GM23248 (cell line): ENCODE measurements around the gene NEIL1. TPM values are rescaled to one million over a fixed set of nuclear protein-coding genes. Genes with fewer than 3 reads are reported as not detected.

Experiments used
- DNase-seq: peaks from one replicate; pipeline ENCODE4 v3.0.0-alpha.2; 2015
- H2AFZ ChIP-seq: fragments of 200-600 bp; sonication (generic); 2 replicates; pipeline ENCODE4 v1.6.1; 2016; ENCODE audit warnings: antibody characterized with exemption
- H3F3A ChIP-seq: fragments of 200-600 bp; sonication (generic); 2 replicates; pipeline ENCODE4 v1.6.1; 2016; ENCODE audit warnings: mild to moderate bottlenecking, antibody characterized with exemption, mixed run types; ENCODE audit not compliant: insufficient read depth
- H3K27ac ChIP-seq: fragments of 200-600 bp; sonication (generic); 2 replicates; pipeline ENCODE4 v1.5.1; 2016; ENCODE audit warnings: mild to moderate bottlenecking
- H3K27me3 ChIP-seq: fragments of 200-600 bp; sonication (generic); replicated peaks from 2 replicates; pipeline ENCODE4 v1.6.1; 2016; ENCODE audit warnings: mild to moderate bottlenecking; ENCODE audit not compliant: insufficient read depth
- H3K36me3 ChIP-seq: fragments of 200-600 bp; sonication (generic); 2 replicates; pipeline ENCODE4 v1.6.1; 2016; ENCODE audit warnings: low read depth, mild to moderate bottlenecking
- H3K4me1 ChIP-seq: fragments of 200-600 bp; sonication (generic); 2 replicates; pipeline ENCODE4 v1.6.1; 2016; ENCODE audit warnings: mild to moderate bottlenecking; ENCODE audit not compliant: insufficient read depth
- H3K4me2 ChIP-seq: fragments of 200-600 bp; sonication (generic); one replicate; pipeline ENCODE4 v1.6.1; 2016; ENCODE audit warnings: mild to moderate bottlenecking; ENCODE audit not compliant: unreplicated experiment
- H3K4me3 ChIP-seq: fragments of 200-600 bp; sonication (generic); 2 replicates; pipeline ENCODE4 v1.5.1; 2016; ENCODE audit warnings: mild to moderate bottlenecking
- H3K79me2 ChIP-seq: fragments of 200-600 bp; sonication (generic); 2 replicates; pipeline ENCODE4 v1.6.1; 2016; ENCODE audit warnings: mild to moderate bottlenecking; ENCODE audit not compliant: insufficient read depth
- H3K9ac ChIP-seq: fragments of 200-600 bp; sonication (generic); 2 replicates; pipeline ENCODE4 v1.6.1; 2016; ENCODE audit warnings: mild to moderate bottlenecking
- H3K9me2 ChIP-seq: fragments of 200-600 bp; sonication (generic); 2 replicates; pipeline ENCODE4 v1.6.1; 2016; ENCODE audit warnings: mixed run types, mild to moderate bottlenecking, moderate library complexity; ENCODE audit not compliant: insufficient read depth
- H3K9me3 ChIP-seq: fragments of 200-600 bp; sonication (generic); one replicate; pipeline ENCODE4 v1.6.1; 2017; ENCODE audit warnings: low read depth
- H4K20me1 ChIP-seq: fragments of 200-600 bp; sonication (generic); 2 replicates; pipeline ENCODE4 v1.6.0; 2016; ENCODE audit not compliant: insufficient read depth
- EZH2 ChIP-seq: fragments of 200-600 bp; sonication (generic); IDR thresholded peaks from 2 replicates; pipeline ENCODE4 v1.6.1; 2018; ENCODE audit warnings: antibody characterized with exemption, mild to moderate bottlenecking; ENCODE audit not compliant: insufficient read depth, poor library complexity, severe bottlenecking
- EZH2phosphoT487 ChIP-seq: fragments of 200-600 bp; sonication (generic); IDR thresholded peaks from 2 replicates; pipeline ENCODE4 v1.6.1; 2018; ENCODE audit warnings: antibody characterized with exemption, moderate library complexity, mild to moderate bottlenecking, low read depth; ENCODE audit not compliant: insufficient read depth
- WGBS, 2 experiments: methylation state at CpG; one replicate each; pipeline ENCODE4 v1.1.6; 2015 to 2017; ENCODE audit warnings: low lambda C conversion rate in 2 of 2, low coverage in 1 of 2; ENCODE audit errors: missing lambda C conversion rate in 2 of 2; 5-methylcytosine and 5-hydroxymethylcytosine counted together
- in situ Hi-C: fragments of 300-500 bp; cut with MboI; formaldehyde crosslinking; loops from 2 replicates; pipeline ENCODE4 v1.15.0; 2020
- polyA plus RNA-seq: library from polyadenylated mRNA; unstranded; fragments of >200 nt; fragmentation: Nextera tagmentation; extraction: Ambion mirVana; gene quantifications from 2 replicates; pipeline ENCODE4 v1.2.1, GENCODE V29; 2016
- total RNA-seq: library from RNA; depleted of rRNA; stranded (reverse); fragments of >200 nt; shearing (Covaris generic); gene quantifications from 2 replicates; pipeline ENCODE4 v1.2.3, GENCODE V29; 2014

NEIL1 gene
- total and polyA plus RNA-seq, 2 experiments from 2014 or later: 3.9 to 15.9 TPM

DNA sequence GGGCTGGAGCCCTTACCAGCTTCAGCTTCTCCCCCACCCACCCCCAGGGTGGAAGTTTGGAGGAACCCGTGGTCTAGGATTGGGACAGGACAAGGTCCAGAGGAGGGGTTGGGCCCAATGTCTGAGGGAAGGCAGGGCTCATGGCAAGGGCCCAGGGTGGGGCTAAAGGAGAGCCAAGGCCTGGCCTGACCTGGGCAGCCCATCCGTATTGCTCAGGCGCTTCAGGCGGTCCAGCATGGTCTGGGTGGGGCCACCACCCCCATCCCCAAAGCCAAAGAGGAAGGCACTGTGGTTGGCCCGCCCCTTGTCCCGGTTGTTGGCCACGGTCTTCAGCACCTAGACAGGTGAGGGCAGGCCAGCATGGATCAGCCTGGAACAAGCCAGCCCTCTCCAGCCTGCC, 14.0 kb downstream of the NEIL1 start:
- H3K9me3 ChIP-seq: no peaks in the 10 kb centered on the region
- H3K9ac ChIP-seq: no peak overlapping the region
- in situ Hi-C loops: no loop called here
- WGBS, 2 experiments: 93 to 94% methylated on average over 4 to 7 of the region's 7 CpGs
- no peaks in the 10 kb centered on the region for H3F3A ChIP-seq
- no peaks in the 10 kb centered on the region for H3K4me1 ChIP-seq
- H3K4me2 ChIP-seq: no peak overlapping the region
- no peaks in the 10 kb centered on the region for H4K20me1 ChIP-seq
- no peaks in the 10 kb centered on the region for H3K27me3 ChIP-seq
- no peaks in the 10 kb centered on the region for H3K9me2 ChIP-seq
- no peaks in the 10 kb centered on the region for H3K36me3 ChIP-seq
- no peak overlapping the region for H3K4me3 ChIP-seq
- no peak overlapping the region for H3K27ac ChIP-seq
- no peak for TF ChIP-seq EZH2phosphoT487
- no peak for TF ChIP-seq EZH2
- no peak overlapping the region for H2AFZ ChIP-seq
- DNase-seq: no peak
- H3K79me2 ChIP-seq: no peaks in the 10 kb centered on the region

DNA sequence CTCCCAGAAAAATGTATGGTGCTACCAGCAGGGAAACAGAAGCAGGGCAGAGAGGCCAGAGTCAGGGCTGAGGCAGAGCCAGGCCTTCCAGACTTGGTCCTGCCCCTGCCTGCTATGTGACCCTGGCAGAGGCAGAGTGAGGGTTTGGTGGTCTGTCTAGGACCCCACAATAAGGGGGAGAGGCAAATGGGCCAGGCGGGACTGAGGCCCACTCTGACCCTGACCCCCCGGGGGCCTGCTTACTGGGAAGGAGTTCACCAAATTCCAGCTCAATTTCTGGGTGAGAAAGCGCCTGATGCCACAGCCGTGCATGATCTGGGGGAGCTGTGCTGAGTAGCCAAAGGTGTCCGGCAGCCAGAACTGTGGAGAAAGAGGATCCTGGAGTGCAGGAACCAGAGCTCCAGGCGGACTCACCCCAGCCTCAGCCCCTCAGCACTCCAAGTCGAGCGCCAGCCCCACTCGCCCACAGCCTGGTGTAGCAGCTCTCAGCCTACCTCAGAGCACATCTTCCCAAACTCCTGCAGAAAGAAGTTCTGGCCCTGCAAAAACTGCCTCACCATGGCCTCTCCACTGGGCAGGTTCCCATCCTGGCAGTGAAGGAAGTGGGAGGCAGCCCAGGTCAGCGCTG, 14.6 kb downstream of the NEIL1 start:
- Histone ChIP-seq H3K9ac (no peak overlapping the region), H3K9me3 (no peaks in the 10 kb centered on the region), H3K4me2 (no peak overlapping the region), H4K20me1 (no peaks in the 10 kb centered on the region), H3K79me2 (no peaks in the 10 kb centered on the region), H3F3A (no peaks in the 10 kb centered on the region), H2AFZ (no peak overlapping the region), H3K4me3 (no peak overlapping the region), H3K36me3 (no peaks in the 10 kb centered on the region), H3K9me2 (no peaks in the 10 kb centered on the region), H3K27me3 (no peaks in the 10 kb centered on the region), H3K4me1 (no peaks in the 10 kb centered on the region), H3K27ac (no peak overlapping the region)
- WGBS, 2 experiments: 88% methylated on average over 10 of the region's 10 CpGs
- TF ChIP-seq EZH2phosphoT487 (no peak), EZH2 (no peak)
- in situ Hi-C loops: no loop called here
- DNase-seq: no peak

DNA sequence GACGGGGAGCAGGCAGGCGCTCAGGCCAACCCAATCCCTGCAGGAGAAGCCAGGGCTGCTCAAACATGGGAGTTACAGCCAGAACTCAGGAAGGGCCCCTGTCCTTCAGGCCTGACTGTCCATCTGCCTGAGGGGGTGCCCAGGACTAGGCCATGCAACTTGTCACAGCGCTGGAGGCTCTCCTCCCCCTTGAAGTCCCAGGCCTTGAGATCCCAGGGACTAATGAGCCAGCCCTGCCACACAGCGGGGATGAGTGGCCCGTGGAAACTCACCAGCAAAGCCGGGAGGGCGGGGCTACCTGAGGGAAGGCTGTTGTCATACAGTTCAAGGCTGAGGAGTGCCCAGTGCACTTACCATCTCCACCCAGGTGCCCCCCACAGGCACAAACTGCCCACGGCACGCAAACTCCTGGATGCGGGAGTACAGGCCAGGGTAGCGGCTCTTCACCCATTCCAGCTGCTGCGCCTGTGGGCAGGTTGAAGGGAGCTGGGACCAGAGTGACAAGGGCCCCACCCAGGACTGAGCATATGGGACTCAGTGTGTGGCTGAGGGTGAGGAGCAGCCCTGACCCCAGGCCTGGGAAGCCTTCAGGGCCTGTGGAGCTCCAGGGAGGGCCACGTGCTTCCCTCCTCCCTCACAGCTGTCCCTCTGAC, 15.3 kb downstream of the NEIL1 start:
- 92 to 93% methylated on average over 13 of the region's 13 CpGs for WGBS, 2 experiments
- Histone ChIP-seq H3K27me3 (no peaks in the 10 kb centered on the region), H3K4me2 (no peak overlapping the region), H3K79me2 (no peaks in the 10 kb centered on the region), H3K4me1 (no peaks in the 10 kb centered on the region), H3K9me3 (no peaks in the 10 kb centered on the region), H3K27ac (no peak overlapping the region), H3K9ac (no peak overlapping the region), H3K36me3 (no peaks in the 10 kb centered on the region), H4K20me1 (no peaks in the 10 kb centered on the region), H3F3A (no peaks in the 10 kb centered on the region), H2AFZ (no peak overlapping the region), H3K4me3 (no peak overlapping the region), H3K9me2 (no peaks in the 10 kb centered on the region)
- DNase-seq: no peak
- in situ Hi-C loops: no loop called here
- TF ChIP-seq EZH2phosphoT487 (no peak), EZH2 (no peak)

DNA sequence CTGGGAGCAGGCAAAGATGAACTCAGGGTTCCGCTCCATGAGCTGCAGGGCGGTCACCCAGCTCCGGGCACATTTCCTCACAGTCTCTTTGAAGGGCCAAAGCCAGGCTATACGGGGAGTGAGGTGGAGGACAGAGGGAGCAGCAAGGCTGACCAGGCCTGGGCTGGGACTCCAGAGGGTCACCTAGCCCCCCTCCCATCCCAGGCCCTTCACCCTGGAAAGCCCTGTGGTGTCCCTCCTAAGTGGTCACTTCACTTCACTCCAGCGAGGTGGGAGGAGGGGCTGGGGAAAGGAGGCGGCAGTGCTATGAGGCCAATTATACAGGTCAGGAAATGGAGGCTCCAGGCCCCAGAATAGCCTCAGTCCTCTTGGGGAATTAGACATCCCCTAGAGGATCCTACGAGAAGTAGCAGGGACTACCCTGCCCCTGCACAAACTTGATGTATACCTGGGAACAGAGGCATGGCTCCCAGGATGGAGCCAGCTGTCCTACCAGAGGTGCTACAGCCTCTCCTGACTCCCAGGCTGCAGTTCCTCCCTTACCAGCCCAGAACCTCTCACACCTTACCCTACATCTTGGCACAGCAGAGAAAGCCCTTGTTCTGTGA, 15.9 kb downstream of the NEIL1 start:
- H3K27me3 ChIP-seq: no peaks in the 10 kb centered on the region
- peaks cover 4% of the 10 kb centered on the region; the same call in 1 of the 2 replicates for H3K4me1 ChIP-seq
- in situ Hi-C loops: no loop called here
- no peak overlapping the region for H2AFZ ChIP-seq
- H4K20me1 ChIP-seq: no peaks in the 10 kb centered on the region
- whole genome bisulfite sequencing, 2 experiments: 91 to 93% methylated on average over 7 of the region's 7 CpGs
- H3K27ac ChIP-seq: no peak overlapping the region
- H3K4me2 ChIP-seq: no peak overlapping the region
- TF ChIP-seq EZH2phosphoT487: no peak
- TF ChIP-seq EZH2: no peak
- H3F3A ChIP-seq: no peaks in the 10 kb centered on the region
- no peaks in the 10 kb centered on the region for H3K9me3 ChIP-seq
- no peak overlapping the region for H3K9ac ChIP-seq
- no peaks in the 10 kb centered on the region for H3K79me2 ChIP-seq
- H3K36me3 ChIP-seq: no peaks in the 10 kb centered on the region
- no peaks in the 10 kb centered on the region for H3K9me2 ChIP-seq
- DNase-seq: no peak
- no peak overlapping the region for H3K4me3 ChIP-seq
